ENCODE measurements around the gene GARIN3.

GARIN3 gene

DNA sequence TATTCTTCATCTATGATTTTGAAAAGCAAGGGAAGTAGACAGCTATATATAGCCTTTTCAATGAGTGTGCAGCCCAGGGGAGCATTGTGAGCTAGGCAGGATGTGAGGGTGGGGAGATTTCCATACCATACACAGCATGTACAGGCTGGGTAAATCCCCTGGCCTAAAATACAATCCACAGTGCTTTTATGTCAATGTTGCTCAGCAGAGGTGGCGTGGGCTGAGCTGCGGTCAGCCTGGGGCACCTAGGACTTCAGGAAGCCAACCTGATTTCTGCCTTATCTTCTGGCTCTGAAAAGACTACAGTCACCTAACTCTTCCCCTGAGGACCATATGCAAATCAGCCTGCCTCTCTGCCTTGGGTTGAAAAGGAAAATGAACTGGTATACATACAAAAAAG, 6.3 kb upstream of the GARIN3 start:
- Mint-ChIP-seq H3K4me1 (ENCODE audit: low read depth) (peaks cover 60% of the 10 kb centered on the region), H3K4me3 (peak overlapping the region; percentile 77), H3K36me3 (ENCODE audit: low read depth) (peaks cover 6% of the 10 kb centered on the region), H3K27ac (peak overlapping the region; percentile 95), H3K27me3 (ENCODE audit: low read depth) (no peaks in the 10 kb centered on the region), H3K9me3 (peaks cover 6% of the 10 kb centered on the region)

GRCh38 chr5:157168286-157168685, 2.2 kb upstream of the GARIN3 start:
- peaks cover 6% of the 10 kb centered on the region for H3K9me3 Mint-ChIP-seq
- peaks cover 74% of the 10 kb centered on the region for H3K4me1 Mint-ChIP-seq (ENCODE audit: low read depth)
- no peak overlapping the region for H3K27ac Mint-ChIP-seq
- peaks cover 5% of the 10 kb centered on the region for H3K36me3 Mint-ChIP-seq (ENCODE audit: low read depth)
- H3K27me3 Mint-ChIP-seq (ENCODE audit: low read depth) = no peaks in the 10 kb centered on the region
- H3K4me3 Mint-ChIP-seq = no peak overlapping the region

DNA sequence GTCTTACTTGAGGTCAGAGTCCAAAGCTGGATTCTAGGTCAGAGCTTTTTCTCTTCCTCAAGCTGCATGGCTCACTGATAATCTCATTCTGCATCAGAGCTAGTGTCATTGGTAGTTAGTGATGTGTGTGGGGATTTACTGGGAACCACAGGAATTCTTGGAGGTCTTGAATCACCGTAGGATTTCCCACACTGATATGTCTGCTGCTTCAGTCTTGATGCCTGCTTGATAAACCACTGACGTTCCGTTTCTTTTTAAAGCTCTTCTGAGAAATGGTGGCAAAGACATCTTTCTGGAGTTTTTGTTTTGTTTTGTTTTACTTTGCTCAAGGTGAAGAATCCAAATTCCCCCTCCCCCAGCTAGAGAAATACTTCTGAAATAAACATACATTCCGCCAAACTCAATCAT, 1.2 kb upstream of the GARIN3 start:
- H3K27me3 Mint-ChIP-seq (ENCODE audit: low read depth) = no peaks in the 10 kb centered on the region
- peaks cover 71% of the 10 kb centered on the region for H3K4me1 Mint-ChIP-seq (ENCODE audit: low read depth)
- H3K4me3 Mint-ChIP-seq = peak overlapping the region; percentile 68
- peaks cover 6% of the 10 kb centered on the region for H3K9me3 Mint-ChIP-seq
- peak overlapping the region; percentile 91 for H3K27ac Mint-ChIP-seq
- peaks cover 6% of the 10 kb centered on the region for H3K36me3 Mint-ChIP-seq (ENCODE audit: low read depth)

- Mint-ChIP-seq H3K9me3 (peaks cover 6% of the 10 kb centered on the region), H3K4me3 (no peak overlapping the region), H3K27ac (no peak overlapping the region), H3K4me1 (ENCODE audit: low read depth) (peaks cover 60% of the 10 kb centered on the region), H3K27me3 (ENCODE audit: low read depth) (no peaks in the 10 kb centered on the region), H3K36me3 (ENCODE audit: low read depth) (peaks cover 4% of the 10 kb centered on the region)
Observed at GRCh38 chr5:157165668-157166067, 396 bp downstream of the GARIN3 start.

DNA sequence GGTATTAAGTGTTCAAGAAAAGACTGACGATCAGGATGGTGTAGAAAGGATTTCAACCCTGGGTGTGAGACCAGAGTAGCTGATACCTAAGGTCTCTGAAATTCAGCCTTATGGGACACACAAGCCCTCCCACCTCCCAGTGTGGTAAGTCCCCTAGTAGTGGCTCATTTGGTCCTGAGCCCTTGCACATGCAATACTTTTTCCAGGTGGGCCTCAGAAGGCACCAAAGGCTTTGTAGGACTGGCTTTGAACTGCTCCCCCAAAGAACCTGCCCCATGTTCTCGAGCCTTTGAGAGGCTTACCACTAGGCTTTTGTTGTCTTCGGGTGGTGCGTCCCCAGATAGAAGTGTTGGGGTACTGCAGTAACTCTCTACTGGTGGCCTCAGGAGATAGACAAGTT, 803 bp downstream of the GARIN3 start:
- H3K27ac Mint-ChIP-seq = no peak overlapping the region
- no peak overlapping the region for H3K4me3 Mint-ChIP-seq
- H3K27me3 Mint-ChIP-seq (ENCODE audit: low read depth) = no peaks in the 10 kb centered on the region
- H3K9me3 Mint-ChIP-seq = peaks cover 3% of the 10 kb centered on the region
- H3K36me3 Mint-ChIP-seq (ENCODE audit: low read depth) = peaks cover 2% of the 10 kb centered on the region
- peaks cover 56% of the 10 kb centered on the region for H3K4me1 Mint-ChIP-seq (ENCODE audit: low read depth)

DNA sequence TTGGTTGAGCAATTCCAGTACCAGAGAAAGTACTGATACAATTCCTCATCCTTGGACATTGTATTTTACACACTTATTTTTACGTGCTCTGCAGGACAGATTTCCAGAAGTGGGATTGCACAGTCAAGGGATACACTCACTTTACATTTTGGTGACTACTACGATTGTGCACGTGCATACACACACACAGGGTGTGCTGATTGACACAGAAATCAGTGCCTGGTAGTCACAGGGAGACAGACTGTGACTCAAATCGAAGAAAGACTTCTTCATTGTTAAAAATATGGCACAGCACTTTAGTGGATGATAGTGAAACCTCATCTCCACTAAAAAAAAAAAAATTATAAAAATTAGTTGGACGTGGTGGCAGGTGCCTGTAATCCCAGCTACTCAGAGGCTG, 1.5 kb downstream of the GARIN3 start:
- H3K36me3 Mint-ChIP-seq (ENCODE audit: low read depth) = peaks cover 3% of the 10 kb centered on the region
- no peaks in the 10 kb centered on the region for H3K9me3 Mint-ChIP-seq
- H3K27ac Mint-ChIP-seq = no peak overlapping the region
- H3K4me1 Mint-ChIP-seq (ENCODE audit: low read depth) = peaks cover 58% of the 10 kb centered on the region
- H3K27me3 Mint-ChIP-seq (ENCODE audit: low read depth) = no peaks in the 10 kb centered on the region
- H3K4me3 Mint-ChIP-seq = no peak overlapping the region

GRCh38 chr5:157162919-157163510, 3.0 kb downstream of the GARIN3 start:
- no peaks in the 10 kb centered on the region for H3K27me3 Mint-ChIP-seq (ENCODE audit: low read depth)
- no peak overlapping the region for H3K4me3 Mint-ChIP-seq
- H3K27ac Mint-ChIP-seq = no peak overlapping the region
- peaks cover 4% of the 10 kb centered on the region for H3K36me3 Mint-ChIP-seq (ENCODE audit: low read depth)
- H3K4me1 Mint-ChIP-seq (ENCODE audit: low read depth) = peaks cover 58% of the 10 kb centered on the region
- no peaks in the 10 kb centered on the region for H3K9me3 Mint-ChIP-seq

DNA sequence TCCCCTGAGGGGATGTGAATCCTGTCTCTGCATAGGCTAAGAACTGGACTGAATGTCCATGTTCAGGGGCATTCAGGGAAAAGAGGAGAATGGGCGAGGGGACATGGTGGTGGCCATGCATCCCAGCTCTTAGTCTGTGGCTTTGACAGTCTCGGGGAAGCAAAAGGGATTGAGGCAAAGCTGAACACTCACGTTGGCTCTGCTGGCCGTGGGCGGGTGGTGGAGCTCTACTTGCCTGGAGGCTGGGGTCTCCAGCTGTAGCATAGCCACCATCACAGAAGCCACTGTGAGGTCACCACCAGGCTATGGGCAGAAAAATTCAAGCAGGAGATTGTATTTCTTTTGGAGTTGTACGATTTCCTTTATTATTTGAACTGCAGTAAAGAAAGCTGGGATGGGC, 4.1 kb downstream of the GARIN3 start:
- no peak overlapping the region for H3K27ac Mint-ChIP-seq
- no peaks in the 10 kb centered on the region for H3K9me3 Mint-ChIP-seq
- peaks cover 52% of the 10 kb centered on the region for H3K4me1 Mint-ChIP-seq (ENCODE audit: low read depth)
- H3K27me3 Mint-ChIP-seq (ENCODE audit: low read depth) = no peaks in the 10 kb centered on the region
- H3K36me3 Mint-ChIP-seq (ENCODE audit: low read depth) = peaks cover 4% of the 10 kb centered on the region
- no peak overlapping the region for H3K4me3 Mint-ChIP-seq

DNA sequence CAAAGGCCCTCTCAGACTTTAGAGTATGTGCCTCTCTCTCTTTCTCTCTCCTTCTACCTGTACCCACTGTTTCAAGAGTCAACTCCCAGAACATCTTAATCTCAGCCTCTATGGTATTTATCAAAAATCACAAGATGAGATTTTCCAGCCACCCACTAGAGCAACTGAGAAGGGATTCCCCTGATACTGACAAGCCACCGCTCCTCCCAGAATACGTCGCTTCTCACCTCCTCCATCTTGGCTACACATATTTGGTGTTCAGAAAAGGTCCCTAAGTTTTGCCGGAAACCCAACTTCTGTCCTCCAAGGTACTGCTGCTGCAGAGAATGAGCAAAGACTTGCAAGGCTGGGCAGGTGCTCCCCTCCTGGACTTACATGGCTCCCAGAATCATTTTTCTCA, 6.1 kb downstream of the GARIN3 start:
- H3K27me3 Mint-ChIP-seq (ENCODE audit: low read depth) = no peaks in the 10 kb centered on the region
- peaks cover 51% of the 10 kb centered on the region for H3K4me1 Mint-ChIP-seq (ENCODE audit: low read depth)
- H3K9me3 Mint-ChIP-seq = no peaks in the 10 kb centered on the region
- H3K36me3 Mint-ChIP-seq (ENCODE audit: low read depth) = peaks cover 8% of the 10 kb centered on the region
- peak overlapping the region; percentile 87 for H3K27ac Mint-ChIP-seq
- H3K4me3 Mint-ChIP-seq = peak overlapping the region; percentile 67

- Mint-ChIP-seq H3K4me3 (no peak overlapping the region), H3K4me1 (ENCODE audit: low read depth) (peaks cover 54% of the 10 kb centered on the region), H3K9me3 (no peaks in the 10 kb centered on the region), H3K27ac (peak overlapping the region; percentile 52), H3K27me3 (ENCODE audit: low read depth) (no peaks in the 10 kb centered on the region), H3K36me3 (ENCODE audit: low read depth) (peaks cover 8% of the 10 kb centered on the region)
Observed at GRCh38 chr5:157159209-157159751, 6.8 kb downstream of the GARIN3 start.

GRCh38 chr5:157157293-157157891, 8.7 kb downstream of the GARIN3 start:
- H3K27me3 Mint-ChIP-seq (ENCODE audit: low read depth) = no peaks in the 10 kb centered on the region
- H3K4me1 Mint-ChIP-seq (ENCODE audit: low read depth) = peaks cover 54% of the 10 kb centered on the region
- peaks cover 7% of the 10 kb centered on the region for H3K36me3 Mint-ChIP-seq (ENCODE audit: low read depth)
- H3K4me3 Mint-ChIP-seq = no peak overlapping the region
- no peaks in the 10 kb centered on the region for H3K9me3 Mint-ChIP-seq
- no peak overlapping the region for H3K27ac Mint-ChIP-seq

GRCh38 chr5:157155297-157155696, 10.8 kb downstream of the GARIN3 start:
- Mint-ChIP-seq H3K9me3 (no peaks in the 10 kb centered on the region), H3K4me1 (ENCODE audit: low read depth) (peaks cover 57% of the 10 kb centered on the region), H3K4me3 (peak overlapping the region; percentile 77), H3K27me3 (ENCODE audit: low read depth) (no peaks in the 10 kb centered on the region), H3K27ac (peak overlapping the region; percentile 94), H3K36me3 (ENCODE audit: low read depth) (peaks cover 7% of the 10 kb centered on the region)

- Mint-ChIP-seq H3K27ac (no peak overlapping the region), H3K4me1 (ENCODE audit: low read depth) (peaks cover 47% of the 10 kb centered on the region), H3K4me3 (no peak overlapping the region), H3K36me3 (ENCODE audit: low read depth) (no peaks in the 10 kb centered on the region), H3K27me3 (ENCODE audit: low read depth) (no peaks in the 10 kb centered on the region), H3K9me3 (no peaks in the 10 kb centered on the region)
Observed at GRCh38 chr5:157150995-157151394, 15.1 kb downstream of the GARIN3 start.

DNA sequence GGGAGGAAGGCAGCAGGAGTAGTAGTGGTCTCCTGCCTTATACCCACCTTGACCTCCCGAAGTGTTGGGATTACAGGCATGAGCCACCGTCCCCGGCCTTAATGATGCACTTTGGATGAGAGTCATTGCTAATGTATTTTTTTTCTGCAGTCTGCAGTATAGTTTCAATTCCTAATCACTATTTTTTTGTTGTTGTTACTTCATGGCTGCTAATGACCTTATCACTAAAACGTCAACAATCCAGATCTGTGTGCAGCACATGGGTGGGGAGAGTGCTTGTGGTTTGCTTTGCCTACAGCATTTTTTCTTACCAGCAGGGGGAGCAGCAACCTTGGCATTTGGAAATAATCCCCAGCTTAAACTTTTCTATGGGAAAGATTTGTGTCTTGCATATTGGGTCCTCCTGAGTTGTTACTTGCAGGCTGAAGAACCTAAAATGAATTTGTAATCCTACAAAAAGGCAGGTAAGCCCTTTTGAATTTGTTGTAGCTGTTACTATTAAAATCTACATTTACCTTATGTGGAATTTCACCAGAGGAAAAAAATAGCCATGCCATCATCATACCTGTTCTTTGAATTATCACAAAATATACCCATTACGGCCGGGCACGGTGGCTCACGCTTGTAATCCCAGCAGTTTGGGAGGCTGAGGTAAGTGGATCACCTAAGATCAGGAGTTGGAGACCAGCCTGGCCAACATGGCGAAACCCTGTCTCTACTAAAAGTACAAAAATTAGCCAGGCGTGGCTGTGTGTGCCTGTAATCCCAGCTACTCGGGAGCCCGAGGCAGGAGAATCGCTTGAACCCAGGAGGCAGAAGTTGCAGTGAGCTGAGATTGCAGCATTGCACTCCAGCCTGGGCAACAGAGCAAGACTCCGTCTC, 17.1 kb downstream of the GARIN3 start:
- Mint-ChIP-seq H3K36me3 (ENCODE audit: low read depth) (no peaks in the 10 kb centered on the region), H3K27me3 (ENCODE audit: low read depth) (no peaks in the 10 kb centered on the region), H3K4me1 (ENCODE audit: low read depth) (peaks cover 32% of the 10 kb centered on the region), H3K27ac (peak overlapping the region; percentile 57), H3K4me3 (no peak overlapping the region), H3K9me3 (no peaks in the 10 kb centered on the region)
